NCI-H1436 treated with DMSO at 0.1 percent for 48 hours (cell line): Measurements from ENCODE around the gene ERGIC1.

Experiments
- DNase-seq: peaks from one replicate; lab custom pipeline; 2025; lab: John Stamatoyannopoulos, UW

ERGIC1 gene

DNA sequence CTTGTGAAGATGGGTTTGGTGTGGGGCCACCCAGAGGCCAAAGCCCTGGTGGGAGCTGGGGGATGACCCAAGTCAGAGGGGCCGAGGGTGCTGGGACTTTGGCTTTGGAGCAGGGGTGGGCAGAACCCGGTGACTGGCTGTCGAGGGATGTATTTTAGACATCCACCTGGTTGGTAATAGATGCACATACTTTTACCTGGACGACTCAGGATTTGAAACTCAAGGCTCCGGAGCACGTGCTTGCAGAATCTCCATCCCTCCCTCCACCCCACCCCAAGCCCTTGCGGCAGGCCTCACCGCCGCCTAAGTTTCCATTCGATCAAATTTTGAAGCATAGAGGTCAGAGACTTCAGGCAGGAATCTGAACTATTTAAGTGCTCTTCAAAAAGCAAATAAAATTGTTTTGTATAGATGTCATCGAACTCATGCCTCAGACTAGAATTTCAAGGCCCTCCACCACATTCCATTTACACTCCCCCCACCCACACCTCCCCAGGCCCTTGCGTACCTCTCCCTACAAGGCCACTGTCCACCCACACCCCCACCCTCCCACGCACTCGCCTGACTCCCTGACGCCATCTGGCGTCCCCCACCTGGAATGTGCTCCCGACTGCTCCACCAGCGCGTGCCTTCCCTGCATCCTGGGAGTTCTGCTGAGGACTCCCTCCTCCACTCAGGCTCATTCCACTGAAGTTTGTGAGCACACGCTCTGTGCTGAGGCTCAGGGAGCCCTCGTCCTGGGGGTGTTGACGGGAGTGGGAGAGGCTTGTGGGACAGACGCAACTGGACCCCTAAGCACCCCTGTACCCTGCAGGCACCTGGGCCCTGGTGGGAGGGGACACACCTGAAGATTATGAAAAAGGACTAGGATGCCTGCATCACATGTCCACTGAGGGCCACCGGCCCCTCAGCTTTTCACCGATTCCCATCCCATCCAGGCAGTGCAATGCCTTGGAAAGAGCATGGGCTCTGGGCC lies 68.7 kb downstream of the ERGIC1 start:
- DNase-seq: no peak

DNA sequence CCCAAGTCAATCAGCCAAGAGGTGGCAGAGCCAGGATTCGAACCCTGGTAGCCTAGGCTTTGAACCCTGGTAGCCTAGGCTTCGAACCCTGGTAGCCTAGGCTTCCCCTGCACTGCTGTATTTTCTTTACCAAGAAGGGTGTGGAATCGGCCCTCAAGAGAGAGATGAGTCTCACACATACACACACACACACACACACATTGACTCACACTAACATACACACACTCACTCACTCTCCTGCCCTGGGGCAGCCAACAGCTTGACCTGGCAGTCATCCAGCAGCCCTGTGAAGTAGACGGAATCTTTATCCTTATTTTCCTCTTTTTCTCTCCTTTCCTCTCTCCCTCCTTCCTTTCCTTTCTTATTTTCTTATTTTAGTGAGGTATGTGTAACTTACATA lies 69.7 kb downstream of the ERGIC1 start:
- no peak for DNase-seq

DNA sequence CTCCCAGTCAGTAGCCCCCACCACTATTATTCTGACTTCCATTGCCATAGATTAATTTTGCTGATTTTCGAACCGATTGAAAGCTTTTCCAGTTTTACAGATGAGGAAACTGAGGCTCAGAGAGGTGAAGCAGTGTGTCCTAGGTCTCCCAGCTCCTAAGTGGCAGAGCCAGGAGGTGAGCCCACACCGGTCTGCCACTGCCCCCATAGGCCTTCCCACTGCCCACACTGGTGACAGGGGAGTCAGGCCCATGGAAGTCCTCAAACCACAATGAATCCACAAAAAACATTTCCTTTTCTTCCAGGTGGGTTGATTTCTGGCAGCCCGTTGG lies 70.2 kb downstream of the ERGIC1 start:
- DNase-seq: no peak

DNA sequence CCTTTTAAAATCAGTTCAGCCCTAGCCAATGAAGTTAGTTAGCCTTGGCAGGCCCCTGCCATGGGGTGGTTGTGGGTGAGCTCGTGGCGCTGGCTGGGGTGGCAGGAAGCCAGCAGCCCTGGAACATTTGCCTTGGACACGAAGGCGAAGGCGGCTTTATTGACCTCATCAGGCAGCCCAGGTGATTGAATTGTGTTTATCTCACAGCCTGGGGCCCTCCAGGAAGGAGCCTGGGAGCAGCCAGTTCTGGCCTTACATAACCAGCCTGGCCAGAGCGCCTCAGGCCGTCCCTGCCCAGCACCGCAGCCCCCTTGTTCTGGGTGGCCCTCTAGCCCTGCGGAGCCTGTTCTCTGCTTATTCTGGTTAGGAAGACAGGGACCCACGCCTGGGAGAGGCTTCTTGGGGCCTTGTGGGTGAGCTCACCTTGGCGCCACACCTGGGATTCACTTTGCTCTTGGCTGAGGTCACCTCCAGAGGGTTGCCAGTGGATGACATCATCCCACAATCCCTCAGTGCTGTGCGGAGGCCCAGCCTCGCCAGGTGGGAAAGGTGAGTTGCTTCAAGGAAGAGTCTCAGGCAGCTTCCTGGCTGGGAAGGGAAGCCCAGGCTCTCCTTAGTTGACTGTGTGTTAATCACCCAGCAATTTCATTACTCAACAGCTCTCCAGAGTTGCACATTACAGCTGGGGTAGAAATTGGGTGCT lies 70.7 kb downstream of the ERGIC1 start:
- DNase-seq: no peak

DNA sequence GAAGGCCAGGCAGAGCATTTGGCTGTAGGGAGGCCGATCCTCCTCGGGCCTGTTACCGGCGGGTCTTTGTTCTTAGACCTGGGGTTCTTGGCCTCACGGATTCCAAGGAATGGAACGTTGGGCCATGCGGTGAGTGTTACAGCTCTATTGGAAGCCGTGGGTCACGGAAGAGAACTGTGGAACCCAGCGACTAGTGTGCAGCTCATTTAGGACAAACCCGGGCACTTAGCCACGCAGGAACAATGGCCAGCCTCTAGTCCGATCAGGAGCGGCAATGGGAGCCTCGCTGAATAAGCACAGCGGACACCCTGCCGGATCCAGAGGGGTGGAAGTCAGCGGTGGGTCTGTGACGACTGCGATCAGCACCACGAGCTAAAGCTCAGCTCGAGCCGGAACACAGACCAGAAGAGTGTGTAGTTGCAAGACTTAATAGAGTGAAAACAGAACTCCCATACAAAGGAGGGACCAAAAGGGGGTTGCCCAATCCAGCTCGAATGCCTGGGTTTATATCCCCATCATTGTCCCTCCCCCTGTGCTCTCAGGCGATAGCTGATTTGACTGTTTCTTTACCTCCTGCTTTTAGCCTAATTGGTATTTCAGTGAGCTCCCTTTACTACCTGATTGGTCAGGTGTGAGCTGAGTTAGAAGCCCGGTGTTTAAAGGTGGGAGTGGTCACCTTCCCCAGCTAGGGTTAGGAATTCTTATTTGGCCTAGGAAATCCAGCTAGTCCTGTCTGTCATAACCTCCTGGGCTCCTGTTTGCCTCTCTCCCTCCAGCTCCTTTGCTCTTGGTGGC lies 71.5 kb downstream of the ERGIC1 start:
- DNase-seq: no peak

DNA sequence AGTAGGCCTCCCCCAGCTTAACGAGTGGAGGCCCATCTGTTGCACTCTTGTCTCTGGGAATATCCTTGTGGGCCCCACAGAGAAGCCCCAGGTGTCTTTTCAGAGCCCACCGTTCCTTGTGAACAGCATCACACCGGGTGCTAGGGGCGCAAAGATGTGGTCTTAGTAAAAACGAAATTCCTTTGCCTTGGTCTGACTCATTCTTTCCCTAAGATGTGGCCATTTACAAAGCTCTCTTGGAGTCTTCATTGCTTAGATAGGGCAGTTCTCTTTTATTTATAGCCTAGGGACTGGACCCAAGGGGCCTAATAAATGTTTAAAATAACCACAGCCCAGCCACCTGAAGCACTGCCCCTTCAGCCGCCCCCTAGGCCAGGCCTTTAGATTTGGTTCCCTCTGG lies 72.4 kb downstream of the ERGIC1 start:
- DNase-seq: no peak

DNA sequence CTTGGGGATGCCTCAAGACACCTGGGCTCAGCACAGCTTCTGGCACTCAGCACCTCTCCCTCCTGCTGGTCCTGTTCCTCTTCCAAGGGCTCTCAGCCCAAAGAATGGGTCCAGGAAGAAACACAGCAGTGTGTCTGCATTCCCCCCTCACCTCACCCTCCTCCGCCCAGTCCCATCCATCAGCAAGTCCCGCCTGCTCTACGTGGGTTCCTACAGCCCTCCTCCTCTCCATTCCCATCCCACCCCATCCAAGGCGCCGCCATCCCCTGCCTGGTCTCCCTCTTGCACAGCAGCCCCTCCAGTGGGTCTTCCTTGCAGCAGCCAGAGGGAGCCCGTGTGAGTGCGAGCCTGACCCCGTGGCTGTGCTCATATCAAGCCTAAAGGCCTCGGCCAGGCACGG lies 72.8 kb downstream of the ERGIC1 start:
- no peak for DNase-seq

DNA sequence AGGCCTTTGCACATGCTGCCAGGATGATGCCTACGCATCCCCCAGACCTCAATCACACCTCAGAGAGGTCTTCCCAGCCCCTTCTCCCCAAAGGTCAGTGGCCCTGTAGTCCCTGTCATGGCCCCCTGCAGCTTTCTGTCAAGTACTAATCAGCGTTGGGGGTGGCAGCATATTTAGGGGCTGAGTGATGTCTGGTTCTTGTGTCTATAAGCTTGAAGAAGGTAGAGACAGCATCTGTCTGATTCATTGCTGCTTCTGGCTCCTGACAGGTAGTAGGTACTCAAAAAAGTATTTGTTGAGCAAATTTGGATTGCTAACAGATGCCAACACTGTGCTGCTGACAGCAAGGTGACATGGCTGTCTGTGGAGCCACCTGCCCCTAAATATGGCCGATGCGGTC lies 73.6 kb downstream of the ERGIC1 start:
- no peak for DNase-seq

DNA sequence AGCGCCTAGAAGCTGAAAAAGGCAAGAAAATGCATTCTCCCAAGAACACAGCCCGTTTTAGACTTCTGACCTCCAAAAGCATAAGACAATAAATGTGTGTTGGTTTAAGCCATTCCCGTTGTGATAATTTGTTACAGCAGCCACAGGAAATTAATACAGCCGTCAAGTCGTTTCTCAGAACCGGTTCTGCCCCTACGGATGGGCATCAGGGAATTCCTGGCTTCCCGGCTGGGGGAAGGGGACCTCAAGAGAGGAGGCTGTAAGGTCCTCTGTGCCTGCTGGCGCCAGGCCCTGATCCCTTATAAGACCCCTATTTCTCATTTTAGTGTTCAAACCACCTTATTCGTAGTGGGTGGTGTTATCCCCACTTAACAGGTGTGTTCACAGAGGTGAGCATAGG lies 74.6 kb downstream of the ERGIC1 start:
- DNase-seq: no peak

DNA sequence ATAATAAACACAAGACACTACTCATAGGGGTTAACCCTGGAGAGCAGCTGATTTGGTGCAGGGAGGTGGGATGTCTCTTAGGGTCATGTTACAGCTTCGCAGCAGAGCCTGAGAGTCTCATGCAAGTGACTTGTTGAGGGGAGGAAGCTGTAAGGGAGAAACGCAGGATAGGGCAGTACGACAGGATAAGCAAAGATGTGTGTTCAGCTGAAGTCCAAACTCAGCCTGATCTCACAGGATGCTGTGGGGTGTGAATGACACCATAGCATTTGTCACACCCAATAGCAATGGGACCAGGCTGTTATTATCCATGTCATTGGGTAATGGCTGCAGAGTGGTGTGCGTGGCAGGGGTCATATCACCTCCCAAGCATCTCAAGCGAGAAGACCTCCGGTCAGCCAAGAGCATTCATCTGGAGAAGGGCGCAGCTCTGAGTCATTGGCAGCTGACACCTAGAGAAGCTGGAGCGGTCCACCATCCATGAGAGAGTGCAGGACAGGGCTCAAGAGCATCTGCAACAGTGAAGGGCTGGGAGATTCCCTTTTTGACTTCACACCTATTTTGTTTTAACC lies 76.0 kb downstream of the ERGIC1 start:
- no peak for DNase-seq

DNA sequence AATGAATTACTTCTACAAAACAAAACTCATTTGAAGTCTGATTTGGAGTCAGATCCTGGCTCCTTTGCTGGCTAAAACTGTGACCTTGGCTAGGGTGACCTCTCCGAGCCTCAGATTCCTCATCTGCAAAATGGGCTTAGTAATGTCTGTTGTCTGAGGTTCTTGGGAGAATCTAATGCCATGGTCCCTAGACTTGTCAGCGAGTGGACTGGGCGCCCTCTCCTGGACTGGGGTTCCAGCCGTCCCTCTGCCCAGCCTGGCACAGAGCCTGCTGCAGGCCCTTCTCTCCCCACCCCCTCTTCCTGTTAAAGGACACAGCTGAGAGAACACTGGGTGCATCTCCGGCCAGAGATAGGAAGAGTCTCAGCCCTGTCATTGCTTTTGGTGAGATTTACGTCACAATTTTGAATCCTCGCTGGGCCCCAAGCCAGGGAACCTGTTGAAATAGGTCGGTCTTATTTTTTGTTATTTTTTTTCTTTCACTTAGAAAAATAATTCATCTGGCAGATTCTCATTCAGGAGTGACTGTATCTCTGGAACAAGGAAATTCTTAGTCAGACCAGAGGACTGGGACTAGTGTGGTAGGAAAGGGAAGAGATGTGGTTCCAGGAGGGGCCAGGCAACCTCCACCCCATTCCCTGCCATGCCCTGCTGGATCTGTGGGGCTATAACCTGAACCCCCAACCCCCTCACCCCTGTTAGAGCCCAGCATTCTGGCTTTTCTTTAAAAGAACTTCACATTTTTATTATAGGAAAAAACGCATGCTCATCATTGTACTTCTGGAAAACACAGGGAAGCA lies 77.0 kb downstream of the ERGIC1 start:
- no peak for DNase-seq

DNA sequence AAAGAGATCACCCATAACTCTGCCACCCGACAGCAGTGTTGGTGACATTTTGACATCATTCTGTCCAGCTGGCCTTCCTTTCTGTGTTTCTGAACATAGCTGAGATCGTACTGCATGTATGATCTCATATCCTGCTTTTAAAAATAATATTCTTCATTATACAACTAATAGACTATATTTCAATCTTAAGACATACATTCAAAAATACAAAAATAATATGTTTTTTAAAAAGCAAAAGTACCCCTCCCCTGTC lies 77.5 kb downstream of the ERGIC1 start:
- DNase-seq: no peak

DNA sequence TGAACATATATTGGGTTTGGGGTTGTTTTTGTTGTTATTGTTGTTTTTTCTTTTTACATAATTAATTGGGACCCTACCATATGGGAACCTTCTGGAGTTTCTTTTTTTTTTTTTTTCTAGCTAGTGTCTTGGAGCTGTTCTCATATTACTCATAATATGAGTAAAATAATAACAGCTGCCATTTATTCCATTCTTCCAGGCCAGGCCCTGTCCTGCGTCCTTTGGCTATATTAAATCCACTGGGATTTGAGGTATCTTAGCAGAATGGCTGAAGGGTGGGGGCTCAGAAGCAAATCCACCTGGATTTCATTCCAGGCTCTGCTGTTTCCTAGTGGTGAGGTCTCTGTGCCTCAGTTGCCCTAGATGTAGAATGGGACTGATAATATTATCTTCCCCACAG lies 77.9 kb downstream of the ERGIC1 start:
- DNase-seq: no peak

DNA sequence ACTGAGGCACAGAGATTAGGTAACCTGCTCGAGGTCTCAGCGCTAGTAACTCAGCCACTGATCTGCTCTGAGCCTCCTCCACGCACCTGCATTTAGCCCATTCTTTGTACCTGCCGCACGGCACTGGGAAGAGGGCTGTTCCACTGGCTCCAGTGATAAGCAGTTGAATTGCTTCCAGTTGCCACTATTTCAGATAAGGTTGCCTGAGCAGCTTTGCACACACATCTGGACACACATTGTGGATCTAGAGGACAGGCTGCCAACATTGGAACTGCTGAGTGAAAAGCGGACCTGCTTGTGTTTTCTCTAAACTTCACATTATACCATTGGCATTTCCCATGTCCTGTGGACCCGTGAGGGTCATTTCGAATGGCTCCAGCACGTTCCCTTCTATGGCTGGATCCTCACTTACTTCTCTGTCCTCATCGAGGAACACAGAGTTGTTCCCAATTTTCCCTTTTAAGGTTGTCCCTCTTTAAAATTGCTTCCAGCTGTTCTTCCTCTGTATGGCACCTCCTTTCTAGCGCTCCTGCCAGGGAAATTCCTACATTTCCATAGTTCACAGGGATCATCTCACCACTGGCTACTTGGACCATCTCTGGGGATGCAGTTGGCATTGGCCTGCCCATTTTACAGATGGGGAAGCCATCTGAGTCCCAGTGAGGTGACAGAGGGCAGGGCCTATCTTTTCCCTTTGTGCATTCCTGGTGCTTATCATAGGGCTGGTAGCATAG lies 79.2 kb downstream of the ERGIC1 start:
- DNase-seq: no peak

DNA sequence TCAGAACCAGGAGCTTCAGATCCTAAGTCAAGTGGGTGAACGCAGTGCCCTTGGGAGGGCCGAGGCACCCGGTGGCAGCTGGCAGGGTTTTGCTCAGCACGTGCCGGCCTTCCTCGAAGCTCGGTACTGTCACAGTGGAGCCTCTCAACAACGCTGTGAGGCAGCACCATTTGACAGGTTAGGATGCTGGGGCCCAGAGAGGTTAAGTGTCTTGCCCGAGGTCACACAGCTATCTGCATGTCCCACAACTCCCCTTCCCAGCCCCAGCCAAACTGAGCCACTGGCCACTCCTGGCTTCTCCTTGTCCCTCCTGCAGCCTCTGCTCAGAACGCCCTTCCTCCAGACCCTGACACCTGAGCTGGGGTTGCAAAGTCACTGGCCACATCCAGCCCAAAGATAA lies 81.5 kb downstream of the ERGIC1 start:
- DNase-seq: no peak

DNA sequence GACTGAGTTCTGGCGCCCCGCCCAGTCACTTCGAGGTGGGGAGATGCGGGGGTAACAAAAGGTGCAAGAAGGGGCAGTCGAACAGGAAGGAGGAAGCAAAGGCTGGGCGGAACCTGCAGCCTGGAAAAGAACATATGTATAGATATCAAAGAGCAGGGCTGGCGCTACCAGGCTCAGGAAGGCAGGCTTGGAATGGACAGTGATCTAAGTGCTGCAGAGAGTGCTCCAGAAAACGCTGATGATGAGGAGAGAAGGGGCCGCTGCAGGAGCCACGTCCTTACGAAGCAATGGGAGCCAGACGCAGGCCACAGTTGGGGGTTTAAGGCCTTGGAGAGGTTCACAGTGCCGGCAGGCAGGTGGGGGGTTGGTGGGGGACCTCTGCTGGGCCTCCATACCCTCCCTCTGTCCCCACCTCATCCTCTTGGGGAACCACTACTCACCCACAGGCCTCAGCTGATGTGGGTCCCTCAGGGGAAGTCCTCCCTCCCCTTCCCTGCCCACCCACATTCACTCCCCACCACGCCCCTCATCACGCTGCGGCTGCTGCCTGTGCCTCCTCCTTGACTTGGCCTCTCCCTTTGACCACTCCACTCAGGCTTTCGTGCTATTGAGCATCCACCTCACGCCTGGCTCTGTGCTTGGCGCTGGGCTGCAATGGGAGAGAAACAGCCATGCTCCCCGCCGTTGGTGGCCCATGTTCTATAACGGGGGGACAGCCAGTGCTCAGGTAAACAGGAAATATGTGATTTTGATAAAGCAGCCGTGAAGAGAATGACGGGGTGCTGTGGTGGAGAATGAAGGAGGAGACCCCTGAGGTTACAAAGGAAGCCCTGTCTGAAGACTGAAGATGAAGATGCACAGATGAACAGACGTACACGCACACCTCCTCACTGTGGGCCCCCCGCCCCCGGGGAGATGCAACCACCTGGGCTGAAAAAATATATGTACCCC lies 84.6 kb downstream of the ERGIC1 start:
- DNase-seq: no peak

DNA sequence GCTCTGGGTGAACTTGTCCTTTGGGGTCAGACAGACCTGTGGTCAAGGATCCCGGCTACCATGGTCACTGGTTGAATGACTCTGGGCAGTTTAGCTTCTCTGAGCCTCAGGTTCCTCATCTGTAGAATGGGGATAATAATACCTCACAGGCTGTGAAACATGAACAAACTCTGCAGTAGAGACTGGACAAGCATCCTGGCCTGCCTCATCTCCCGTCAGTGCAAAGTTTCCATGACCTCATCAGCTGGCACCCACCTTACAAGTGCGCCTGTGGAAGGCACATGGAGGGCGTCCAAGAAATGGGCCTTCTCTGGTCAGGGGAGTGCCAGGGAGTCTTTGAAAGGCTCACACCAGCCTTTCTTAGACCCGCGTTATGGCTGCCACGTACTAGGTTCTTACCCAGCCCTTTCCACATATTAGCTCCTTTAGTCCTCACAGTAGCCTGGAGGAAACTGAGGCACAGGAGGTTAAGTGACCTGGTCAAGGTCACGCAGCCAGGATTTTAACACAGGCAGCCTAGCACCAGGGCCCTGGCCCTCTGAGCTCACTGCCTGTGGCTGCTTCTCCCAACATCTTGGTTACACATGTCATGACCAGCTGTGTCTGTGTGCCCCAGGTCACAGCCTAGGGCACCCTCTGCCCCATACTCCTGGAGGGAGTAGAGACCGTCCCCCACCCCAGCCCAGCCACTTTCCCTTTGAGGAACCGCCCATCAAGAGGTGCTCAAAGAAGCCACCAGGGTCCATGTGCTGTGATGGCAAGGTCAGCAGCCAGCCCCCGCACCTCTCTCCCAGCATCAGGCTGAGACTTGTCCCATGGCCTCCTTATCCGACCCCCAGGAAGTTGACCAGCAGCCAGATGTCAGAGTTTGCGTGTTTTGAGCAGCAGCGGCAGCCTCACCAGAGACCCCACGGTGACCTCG lies 85.7 kb downstream of the ERGIC1 start:
- DNase-seq: no peak

DNA sequence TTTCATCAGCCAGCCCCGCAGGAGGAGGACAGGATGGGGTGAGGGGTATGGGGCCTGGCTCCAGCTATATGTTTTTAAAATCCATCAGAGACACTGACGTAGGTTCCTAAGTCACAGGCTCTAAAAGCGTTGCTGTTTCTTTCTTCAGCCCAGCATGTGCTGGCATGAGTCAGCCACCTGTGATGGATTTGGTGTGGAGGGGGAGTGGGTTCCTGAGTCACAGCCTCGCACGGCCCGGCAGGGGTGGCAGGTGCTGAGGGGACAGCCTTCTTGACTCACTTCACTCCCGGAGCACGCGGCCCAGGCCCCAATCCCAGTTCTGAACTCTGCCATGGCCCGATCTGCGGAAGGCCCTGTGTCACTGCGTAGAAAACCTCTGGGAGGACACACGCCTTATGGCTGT lies 86.4 kb downstream of the ERGIC1 start:
- no peak for DNase-seq

DNA sequence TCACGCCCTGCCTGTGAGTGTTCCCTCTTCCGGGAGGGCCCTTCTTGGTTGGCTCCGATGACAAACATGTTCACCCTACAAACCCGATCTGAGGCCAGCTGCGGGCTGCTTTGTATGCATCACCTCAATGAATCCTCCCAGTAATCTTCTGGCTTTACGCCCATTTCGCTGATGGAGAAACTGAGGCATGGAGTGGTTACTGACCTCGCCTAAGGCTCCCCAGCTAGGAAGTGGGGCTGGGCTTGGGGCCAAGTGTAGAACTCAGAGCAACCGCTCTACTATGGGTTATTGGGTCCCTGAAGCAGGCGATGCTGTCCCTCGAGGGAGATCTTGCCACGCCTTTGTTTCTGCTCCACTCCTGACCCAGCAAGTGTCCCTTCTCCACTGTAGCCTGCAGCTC lies 86.9 kb downstream of the ERGIC1 start:
- no peak for DNase-seq
